WI38 (cell line): Measurements from ENCODE around the gene DCLK2.

Experiments used
- H3K4me3 ChIP-seq: 2 replicates; pipeline ENCODE4 v1.5.1; 2011; ENCODE audit warnings: low read depth, mild to moderate bottlenecking, control low read depth, low read length
- CTCF ChIP-seq: IDR thresholded peaks from 2 replicates; pipeline ENCODE4 v1.5.1; 2012; ENCODE audit warnings: low read depth, mild to moderate bottlenecking, control low read depth, low read length

DCLK2 gene

GRCh38 chr4:150206265-150206664, 128.0 kb downstream of the DCLK2 start:
- TF ChIP-seq CTCF: no peak

GRCh38 chr4:150206954-150207353, 128.7 kb downstream of the DCLK2 start:
- H3K4me3 ChIP-seq: no peak overlapping the region
- no peak for TF ChIP-seq CTCF

More at GRCh38 chr4:150206265-150206664, 128.0 kb downstream of the DCLK2 start:
- no peak overlapping the region for H3K4me3 ChIP-seq

GRCh38 chr4:150207871-150208270, 129.6 kb downstream of the DCLK2 start:
- H3K4me3 ChIP-seq: no peak overlapping the region
- TF ChIP-seq CTCF: no peak

- H3K4me3 ChIP-seq: no peak overlapping the region
- peak; percentile 37 for TF ChIP-seq CTCF
These were observed 131.0 kb downstream of the DCLK2 start for GRCh38 chr4:150209140-150209829.

- no peak for TF ChIP-seq CTCF
- no peak overlapping the region for H3K4me3 ChIP-seq
These were observed 132.8 kb downstream of the DCLK2 start for GRCh38 chr4:150211016-150211415.

- no peak overlapping the region for H3K4me3 ChIP-seq
- TF ChIP-seq CTCF: no peak
These were observed 133.7 kb downstream of the DCLK2 start for GRCh38 chr4:150211799-150212445.

- TF ChIP-seq CTCF: no peak
- no peak overlapping the region for H3K4me3 ChIP-seq
These were observed 134.2 kb downstream of the DCLK2 start for GRCh38 chr4:150212485-150212884.
